ENCODE measurements around the gene TMEM213. TPM values are rescaled to one million over a fixed set of nuclear protein-coding genes. Genes with fewer than 3 reads are reported as not detected.

TMEM213 gene
- total and polyA plus RNA-seq, 2 of the 13 experiments (the other 11 are each of a cell fraction or from before 2014, with no cell fraction given): not detected

DNA sequence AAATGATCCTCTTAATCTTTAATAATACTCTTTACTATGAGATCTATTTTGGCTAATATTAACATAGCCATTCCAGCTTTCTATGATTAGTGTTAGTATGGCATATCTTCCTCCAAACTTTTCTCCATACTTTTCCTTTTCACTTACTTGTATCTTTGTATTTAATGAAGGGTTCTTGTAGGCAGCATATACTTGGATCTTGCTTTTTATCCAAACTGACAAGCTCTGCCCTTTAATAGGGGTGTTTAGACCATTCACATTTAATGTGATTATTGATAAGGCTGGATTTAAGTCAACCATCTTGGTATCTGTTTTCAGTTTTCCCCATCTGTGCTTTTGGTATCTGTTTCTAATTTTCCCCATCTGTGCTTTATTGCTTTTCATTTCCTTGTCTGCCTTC is 59.9 kb downstream of the TMEM213 start:
- H2AFZ ChIP-seq (ENCODE audit: low read length): no peak overlapping the region
- H3K36me3 ChIP-seq (replicated peaks in 1 of 2; ENCODE audit: control insufficient read depth in 1 of 2, insufficient read depth in 2 of 2, low read length in 2 of 2): 0 out of 5 replicates have a peak, but pooled peaks cover 0 to 3% of the 10 kb centered on the region in 2 experiments
- no peaks in the 10 kb centered on the region for H3K79me2 ChIP-seq (ENCODE audit: insufficient read depth, low read length)
- ChIA-PET CTCF (ENCODE audit: low intra/inter-chr PET ratio, low total read pairs) (no interaction called here), POLR2A (no interaction called here)
- intact Hi-C loops (cut with micrococcal nuclease; ENCODE audit: unreplicated experiment) (no loop called here), in situ Hi-C loops (cut with HindIII; ENCODE audit: extremely low pct_ligation_motif_present, low pct_unique_long_range_greater_than_20kb) (no loop called here)
- no peak overlapping the region for H3K4me2 ChIP-seq (ENCODE audit: low read depth, low read length)
- no peak for ATAC-seq
- no peaks in the 10 kb centered on the region for H3K9me3 ChIP-seq (ENCODE audit: low read length)
- TF ChIP-seq SKI (IDR thresholded peaks at IDR 0.05; ENCODE audit: partially characterized antibody) (no peak), ATF1 (CRISPR knock-in tag; IDR thresholded peaks at IDR 0.05) (no peak), ZFAT (CRISPR knock-in tag; conservative IDR thresholded peaks at IDR 0.05) (no peak), FOXJ3 (CRISPR knock-in tag; IDR thresholded peaks at IDR 0.05; ENCODE audit: borderline replicate concordance) (no peak), THYN1 (CRISPR knock-in tag; IDR thresholded peaks at IDR 0.05; ENCODE audit: borderline replicate concordance, low read depth) (no peak), TBX3 (IDR thresholded peaks at IDR 0.05; ENCODE audit: borderline replicate concordance) (no peak), TGIF2 (CRISPR knock-in tag; IDR thresholded peaks at IDR 0.05) (no peak), SNAPC2 (CRISPR knock-in tag; IDR thresholded peaks at IDR 0.05) (no peak), ZSCAN25 (CRISPR knock-in tag; IDR thresholded peaks at IDR 0.05) (no peak), ZNF354B (CRISPR knock-in tag; IDR thresholded peaks at IDR 0.05) (no peak), ZNF720 (CRISPR knock-in tag; IDR thresholded peaks at IDR 0.05) (no peak), ZNF44 (CRISPR knock-in tag; IDR thresholded peaks at IDR 0.05) (no peak), ZC3H13 (CRISPR knock-in tag; IDR thresholded peaks at IDR 0.05) (no peak), NFKBIZ (CRISPR knock-in tag; IDR thresholded peaks at IDR 0.05) (no peak)
- TF ChIP-seq, protein P1, sequence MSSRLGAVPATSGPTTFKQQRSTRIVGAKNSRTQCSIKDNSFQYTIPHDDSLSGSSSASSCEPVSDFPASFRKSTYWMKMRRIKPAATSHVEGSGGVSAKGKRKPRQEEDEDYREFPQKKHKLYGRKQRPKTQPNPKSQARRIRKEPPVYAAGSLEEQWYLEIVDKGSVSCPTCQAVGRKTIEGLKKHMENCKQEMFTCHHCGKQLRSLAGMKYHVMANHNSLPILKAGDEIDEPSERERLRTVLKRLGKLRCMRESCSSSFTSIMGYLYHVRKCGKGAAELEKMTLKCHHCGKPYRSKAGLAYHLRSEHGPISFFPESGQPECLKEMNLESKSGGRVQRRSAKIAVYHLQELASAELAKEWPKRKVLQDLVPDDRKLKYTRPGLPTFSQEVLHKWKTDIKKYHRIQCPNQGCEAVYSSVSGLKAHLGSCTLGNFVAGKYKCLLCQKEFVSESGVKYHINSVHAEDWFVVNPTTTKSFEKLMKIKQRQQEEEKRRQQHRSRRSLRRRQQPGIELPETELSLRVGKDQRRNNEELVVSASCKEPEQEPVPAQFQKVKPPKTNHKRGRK (CRISPR knock-in tag; IDR thresholded peaks at IDR 0.05): no peak
- TF ChIP-seq, protein P2, sequence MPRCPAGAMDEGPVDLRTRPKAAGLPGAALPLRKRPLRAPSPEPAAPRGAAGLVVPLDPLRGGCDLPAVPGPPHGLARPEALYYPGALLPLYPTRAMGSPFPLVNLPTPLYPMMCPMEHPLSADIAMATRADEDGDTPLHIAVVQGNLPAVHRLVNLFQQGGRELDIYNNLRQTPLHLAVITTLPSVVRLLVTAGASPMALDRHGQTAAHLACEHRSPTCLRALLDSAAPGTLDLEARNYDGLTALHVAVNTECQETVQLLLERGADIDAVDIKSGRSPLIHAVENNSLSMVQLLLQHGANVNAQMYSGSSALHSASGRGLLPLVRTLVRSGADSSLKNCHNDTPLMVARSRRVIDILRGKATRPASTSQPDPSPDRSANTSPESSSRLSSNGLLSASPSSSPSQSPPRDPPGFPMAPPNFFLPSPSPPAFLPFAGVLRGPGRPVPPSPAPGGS (CRISPR knock-in tag; IDR thresholded peaks at IDR 0.05): no peak
- H3K4me3 ChIP-seq (replicated peaks in 1 of 3; ENCODE audit: insufficient read depth in 1 of 3, low read depth in 2 of 3, low read length in 3 of 3): no peak overlapping the region
- H3K27me3 ChIP-seq (ENCODE audit: control insufficient read depth in 1 of 2, insufficient read depth in 2 of 2, low read length in 2 of 2): no peaks in the 10 kb centered on the region
- H3K9ac ChIP-seq (ENCODE audit: insufficient read depth, low read depth, low read length): no peak overlapping the region
- no peaks in the 10 kb centered on the region for H4K20me1 ChIP-seq (ENCODE audit: insufficient read depth, low read length)
- no peak for DNase-seq (ENCODE audit: low spot score)
- no peak overlapping the region for H3K27ac ChIP-seq (ENCODE audit: extremely low read length, insufficient read depth, low read length)
- no peak for FAIRE-seq
- no peaks in the 10 kb centered on the region for H3K4me1 ChIP-seq (ENCODE audit: insufficient read depth, low read length)
- BruUV-seq (replicated peaks): no TSS peak

Data from HepG2 (cell line).